HG03280 (cell line): ENCODE data around the gene LATS1.
"Not testable (repeated sequence)": the region's sequence is repeated elsewhere in the genome, so short reads cannot be mapped to it uniquely, and the experiment has no call there.

Source experiments
- ATAC-seq: cut with Tn5 transposase; IDR thresholded peaks from one replicate; pipeline ENCODE4 v1.9.1; 2021; ENCODE audit warnings: mild to moderate bottlenecking, moderate library complexity; ENCODE audit not compliant: unreplicated experiment

LATS1 gene

DNA sequence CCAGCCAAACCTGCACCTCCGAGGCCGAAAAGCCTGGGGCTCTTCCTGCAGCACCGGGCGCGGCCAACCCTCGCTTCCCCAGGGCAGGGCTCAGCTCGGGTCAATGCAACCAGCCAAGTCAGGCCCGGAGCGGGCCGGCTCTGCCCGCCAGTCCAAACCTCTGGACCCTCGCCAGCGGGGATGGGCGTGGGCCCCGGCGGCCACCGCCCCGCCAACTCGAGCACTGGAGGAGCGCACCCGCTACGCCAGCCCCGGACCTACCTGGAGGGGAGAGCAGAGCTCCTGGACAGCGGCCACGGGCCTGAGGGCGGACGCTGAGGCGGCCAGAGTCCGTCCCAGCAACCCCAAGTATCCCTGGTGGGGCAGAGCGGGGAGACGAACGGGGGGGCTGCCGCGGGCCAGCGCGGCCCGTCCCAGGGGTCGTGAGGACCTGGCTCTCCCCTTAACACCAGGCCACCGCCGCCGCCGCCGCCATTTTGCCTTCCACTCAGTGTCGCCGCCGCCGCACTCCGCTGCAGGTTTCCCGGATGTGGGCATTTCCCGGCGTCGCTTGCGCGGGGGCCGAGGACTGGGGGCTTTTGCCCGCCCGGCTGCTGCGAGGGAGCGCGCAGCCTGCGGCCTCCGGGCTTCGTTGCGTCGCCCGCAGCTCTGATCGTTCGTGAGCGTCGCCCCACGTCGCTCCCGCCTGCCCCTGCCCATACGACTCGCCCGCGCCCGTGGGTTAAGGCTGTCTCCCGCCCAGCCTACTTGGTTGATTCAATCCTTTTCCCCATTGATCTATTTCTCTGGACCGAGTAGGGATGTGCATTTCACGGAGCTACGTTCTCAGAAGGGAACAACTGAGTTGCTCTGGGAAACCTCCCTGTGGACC, at the start of gene LATS1:
Gene LATS1, minus strand, starts transcription at position 514 of the 871 bp plus-strand sequence. CDS start 15,975 bp downstream, outside the sequence.
- ATAC-seq = peak; percentile 91

DNA sequence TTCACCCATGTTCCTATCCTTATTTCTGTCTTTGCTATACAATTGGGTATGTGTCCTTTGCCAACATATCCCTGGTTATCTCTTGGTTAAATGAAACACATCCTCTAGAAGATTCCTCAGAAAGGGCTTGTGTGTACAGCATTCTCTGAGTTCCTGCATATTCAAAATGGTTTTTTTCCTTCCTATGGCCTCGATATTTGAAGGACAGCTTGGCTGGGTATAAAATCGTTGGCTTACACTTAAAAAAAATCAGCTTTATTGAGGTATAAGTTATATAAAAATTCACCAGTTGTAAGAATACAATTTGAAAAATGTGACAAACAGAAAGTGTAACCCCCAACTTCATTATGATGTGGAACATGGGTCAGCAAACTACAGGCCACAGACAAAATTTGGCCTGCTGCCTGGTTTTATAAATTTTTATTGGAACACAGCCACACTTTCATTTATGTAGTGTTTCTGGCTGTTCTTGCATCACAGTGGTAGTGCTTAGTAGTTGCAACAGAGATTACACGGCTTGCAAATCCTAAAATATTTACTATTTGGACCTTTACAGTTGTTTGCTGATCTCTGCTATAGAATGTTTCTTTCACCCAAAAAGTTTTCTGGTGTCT, 48.4 kb upstream of the LATS1 start:
- ATAC-seq = no peak

DNA sequence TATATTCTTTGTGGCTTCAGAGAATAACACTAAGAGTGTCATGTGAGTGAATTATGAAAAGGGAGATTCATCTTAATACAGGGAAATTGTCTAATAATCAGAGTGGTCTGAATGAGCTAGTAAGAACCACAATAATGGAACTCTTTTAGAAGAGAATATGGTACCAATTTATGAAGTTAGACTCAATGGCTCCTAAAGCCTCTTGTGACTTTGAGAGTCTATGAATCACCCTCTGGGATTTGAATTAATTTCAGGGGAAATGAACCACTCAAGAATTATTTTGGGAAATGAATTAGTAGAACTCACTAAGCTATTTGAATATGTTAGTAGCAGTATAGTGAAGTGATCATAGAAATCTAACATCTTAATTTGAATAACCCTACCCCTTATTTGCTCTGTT, 46.0 kb upstream of the LATS1 start:
- no peak for ATAC-seq

DNA sequence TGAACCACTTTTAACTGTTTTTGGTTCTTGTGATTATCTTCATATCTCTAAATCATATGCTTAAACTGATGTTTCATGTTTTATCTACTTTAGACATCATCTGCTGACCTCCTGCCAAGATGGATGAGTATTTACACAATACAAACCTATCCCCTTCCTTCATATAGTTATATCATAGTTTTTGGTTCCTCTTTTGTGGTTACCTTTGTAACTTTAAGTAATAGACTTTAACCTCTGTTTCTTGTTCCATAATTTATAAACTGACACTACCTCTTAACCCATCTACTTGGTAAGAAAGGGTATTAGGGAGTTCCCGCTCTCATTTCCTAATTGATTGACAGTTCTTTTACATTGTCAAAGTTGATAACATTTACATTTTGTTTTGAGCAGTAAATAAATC, 43.5 kb upstream of the LATS1 start:
- peak; percentile 98 for ATAC-seq

DNA sequence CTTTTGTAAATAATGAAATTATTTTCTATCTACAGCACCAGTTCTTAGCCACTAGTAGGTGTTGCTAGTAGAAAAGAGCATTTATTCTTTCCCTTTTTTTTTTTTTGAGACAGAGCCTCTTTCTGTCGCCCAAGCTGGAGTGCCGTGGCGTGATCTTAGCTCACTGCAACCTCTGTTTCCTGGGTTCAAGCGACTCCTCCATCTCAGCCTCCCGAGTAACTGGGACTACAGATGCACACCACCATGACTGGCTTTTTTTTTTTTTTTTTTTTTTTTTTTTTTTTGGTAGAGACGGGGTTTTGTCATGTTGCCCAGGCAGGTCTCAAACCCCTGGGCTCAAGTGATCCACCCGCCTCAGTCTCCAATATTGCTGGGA, 38.3 kb upstream of the LATS1 start:
- ATAC-seq = no peak

DNA sequence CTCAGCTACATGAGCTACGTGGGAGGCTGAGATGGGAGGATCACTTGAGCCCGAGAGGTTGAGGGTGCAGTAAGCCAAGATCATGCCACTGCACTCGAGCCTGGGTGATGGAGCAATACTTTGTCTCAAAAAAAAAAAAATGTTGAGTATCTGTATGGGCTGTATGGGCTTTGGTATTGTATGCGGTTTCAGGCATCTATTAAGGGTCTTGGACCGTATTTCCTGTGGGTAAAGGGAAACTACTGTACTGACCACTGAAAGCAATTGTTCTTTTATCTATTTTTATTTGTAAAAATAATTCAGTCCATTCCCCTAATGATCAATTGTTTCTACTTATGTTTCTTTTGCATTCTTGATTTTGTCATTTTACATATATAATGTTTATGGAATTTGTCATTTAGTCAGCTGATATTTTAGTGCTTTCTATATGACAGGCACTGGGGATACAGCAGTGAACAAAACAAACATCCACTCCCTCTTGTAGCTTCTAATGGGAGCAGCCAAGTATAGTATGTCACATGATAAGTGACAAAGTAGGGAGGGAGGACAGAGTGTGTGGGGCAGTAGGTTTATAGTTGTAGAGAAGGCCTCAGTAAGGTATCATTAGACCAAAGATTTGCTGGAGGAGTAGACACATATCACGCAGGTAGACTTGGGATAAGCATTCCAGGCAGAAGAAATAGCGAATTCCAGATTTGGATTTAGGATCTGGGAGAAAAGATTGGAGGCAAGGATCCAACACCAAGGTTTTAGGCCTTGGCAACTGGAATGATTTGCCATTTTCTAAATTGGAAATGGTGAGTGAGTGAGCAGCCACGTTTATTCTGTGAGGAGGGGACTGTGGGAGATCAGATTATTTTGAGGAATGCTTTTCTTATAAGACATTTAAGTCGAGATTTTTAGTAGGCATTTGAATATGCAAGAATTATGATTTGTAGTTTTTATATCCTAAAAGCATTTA, 37.7 kb upstream of the LATS1 start:
- ATAC-seq = no peak

DNA sequence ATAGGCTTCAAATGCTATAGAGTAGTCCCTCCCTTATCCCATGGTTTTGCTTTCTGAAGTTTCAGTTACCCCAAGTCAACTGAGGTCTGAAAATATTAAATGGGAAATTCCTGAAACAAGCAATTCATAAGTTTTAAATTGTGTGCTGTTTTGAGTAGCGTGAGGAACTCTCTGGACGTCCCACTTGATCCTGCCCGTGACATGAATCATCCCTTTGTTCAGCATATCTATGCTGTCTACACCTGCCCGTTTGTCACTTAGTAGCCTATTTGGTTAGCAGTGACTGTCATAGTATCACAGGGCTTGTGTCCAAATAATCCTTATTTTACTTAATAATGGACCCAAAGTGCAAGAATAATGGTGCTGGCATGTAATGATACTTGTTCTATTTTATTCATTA, 36.6 kb upstream of the LATS1 start:
- no peak for ATAC-seq

DNA sequence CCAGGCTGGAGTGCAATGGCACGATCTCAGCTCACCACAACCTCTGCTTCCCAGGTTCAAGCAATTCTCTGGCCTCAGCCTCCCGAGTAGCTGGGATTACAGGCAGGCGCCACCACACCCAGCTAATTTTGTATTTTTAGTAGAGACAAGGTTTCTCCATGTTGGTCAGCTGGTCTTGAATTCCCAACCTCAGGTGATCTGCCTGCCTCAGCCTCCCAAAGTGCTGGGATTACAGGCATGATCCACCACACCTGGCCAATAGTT, 35.4 kb upstream of the LATS1 start:
- not testable (repeated sequence) for ATAC-seq

DNA sequence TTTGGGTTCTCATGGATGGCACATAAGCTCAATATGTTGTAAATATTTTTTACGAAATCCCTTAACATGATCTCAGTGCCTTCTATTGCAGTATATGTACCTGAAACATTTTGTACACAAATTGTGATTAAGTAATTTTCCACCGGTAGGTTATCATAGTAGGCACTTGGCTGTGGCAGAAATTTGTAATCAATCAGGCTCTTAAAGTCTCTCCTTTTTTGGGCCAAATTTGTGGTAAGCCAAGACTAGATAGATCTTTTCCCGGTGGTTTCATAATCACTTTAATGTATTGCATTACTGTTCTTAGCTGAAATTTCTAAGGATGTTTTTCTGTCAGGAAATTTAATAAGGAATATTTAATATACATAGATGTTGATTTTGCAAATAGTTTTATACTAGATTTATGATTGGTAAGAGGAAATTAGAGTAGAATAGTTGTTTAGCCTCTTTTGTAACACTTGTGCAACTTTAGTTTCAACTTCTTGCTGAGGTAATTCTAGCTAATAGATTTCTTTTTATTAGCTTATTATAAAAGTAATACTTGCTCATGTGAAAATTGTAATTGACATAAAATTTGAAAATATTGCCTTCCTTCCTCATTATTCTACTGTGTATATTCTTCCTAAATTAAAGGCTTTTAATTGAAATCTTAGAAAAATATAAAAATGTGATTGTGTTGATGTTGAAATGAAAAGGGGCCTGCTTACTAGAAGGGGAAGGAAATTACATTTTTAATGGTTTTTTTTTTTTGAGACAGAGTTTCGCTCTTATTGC, 34.9 kb upstream of the LATS1 start:
- ATAC-seq = no peak

DNA sequence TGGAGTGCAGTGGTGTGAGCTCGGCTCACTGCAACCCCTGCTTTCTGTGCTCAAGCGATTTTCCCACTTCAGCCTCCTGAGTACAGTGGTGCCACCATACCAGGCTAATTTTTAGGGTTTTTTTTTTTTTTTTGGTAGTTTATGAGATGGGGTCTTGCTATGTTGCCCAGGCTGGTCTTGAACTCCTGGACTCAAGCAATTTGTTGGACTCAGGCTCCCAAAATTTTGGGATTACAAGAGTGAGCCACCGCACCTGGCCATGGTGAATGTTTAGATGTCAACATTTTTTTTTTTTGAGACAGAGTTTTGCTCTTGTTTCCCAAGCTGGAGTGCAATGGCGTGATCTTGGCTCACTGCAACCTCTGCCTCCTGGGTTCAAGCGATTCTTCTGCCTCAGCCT, 34.0 kb upstream of the LATS1 start:
- not testable (repeated sequence) for ATAC-seq

DNA sequence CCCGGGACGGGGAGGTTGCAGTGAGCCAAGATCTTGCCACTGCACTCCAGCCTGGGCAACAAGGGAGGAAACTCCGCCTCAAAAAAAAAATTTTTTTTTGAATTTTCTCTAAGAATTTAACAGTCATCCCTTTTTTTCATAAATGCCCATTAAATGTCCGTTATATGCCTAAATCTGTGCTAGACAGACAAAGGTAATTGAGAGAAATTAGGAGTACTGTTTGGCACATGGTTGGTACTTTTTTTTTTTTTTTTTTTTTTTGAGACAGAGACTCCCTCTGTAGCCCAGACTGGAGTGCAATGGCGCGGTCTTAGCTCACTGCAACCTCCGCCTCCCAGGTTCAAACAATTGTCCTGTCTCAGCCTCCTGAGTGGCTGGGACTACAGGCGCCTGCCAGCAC, 33.3 kb upstream of the LATS1 start:
- no peak for ATAC-seq

DNA sequence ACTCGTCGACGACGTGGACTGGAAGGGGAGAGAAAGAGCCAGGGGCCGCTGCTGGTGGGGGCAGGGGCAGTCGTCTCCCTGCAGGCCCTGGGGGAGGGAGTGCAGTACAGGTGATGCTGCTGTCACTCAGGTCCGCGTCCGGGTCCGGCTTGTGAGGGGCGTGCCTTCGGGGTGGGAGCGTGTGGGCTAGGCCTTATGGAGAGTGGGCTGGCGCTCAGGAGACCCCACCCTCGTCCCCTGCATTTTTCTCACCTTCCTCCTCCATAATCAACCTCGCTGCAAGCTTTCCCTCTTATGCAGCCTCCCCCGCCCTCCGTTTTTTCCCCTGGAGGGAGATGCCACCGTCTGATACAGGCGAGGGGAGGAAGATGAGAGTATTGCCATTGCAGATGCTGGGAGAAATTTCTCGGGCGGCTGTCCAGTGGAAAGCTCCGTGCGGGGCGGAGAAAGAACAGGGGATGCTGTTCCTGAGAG, 32.3 kb upstream of the LATS1 start:
- peak; percentile 29 for ATAC-seq

DNA sequence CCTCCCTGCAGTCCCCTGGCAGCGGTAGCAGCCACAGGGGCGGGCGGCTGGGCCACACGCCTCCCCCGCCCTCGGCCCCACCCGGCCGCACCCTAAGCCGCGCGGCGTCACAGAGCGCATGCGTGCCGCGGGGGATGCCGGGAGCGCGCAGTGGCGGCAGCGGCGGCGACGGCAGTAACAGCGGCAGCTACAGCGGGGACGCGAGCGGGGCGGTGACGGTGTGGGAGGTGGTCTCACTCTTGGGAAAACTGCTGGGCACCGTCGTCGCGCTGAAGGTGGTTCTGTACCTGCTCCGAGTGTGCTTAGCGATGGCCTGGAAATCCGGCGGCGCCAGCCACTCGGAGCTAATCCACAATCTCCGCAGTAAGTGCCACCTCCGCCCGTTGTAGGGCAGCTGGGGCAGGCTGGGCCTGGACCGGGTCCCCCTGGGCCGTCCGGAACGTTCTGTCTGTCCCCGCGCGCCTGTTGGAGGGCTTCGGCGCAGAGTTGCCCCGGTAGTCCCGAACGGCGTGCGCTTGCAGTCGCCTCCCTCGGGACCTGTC, 31.8 kb upstream of the LATS1 start, which contains the start of gene PCMT1:
Gene PCMT1, plus strand, starts transcription at position 148 of the 542 bp plus-strand sequence. Its CDS starts 161 bp downstream, at position 309.
- ATAC-seq = peak; percentile 84

DNA sequence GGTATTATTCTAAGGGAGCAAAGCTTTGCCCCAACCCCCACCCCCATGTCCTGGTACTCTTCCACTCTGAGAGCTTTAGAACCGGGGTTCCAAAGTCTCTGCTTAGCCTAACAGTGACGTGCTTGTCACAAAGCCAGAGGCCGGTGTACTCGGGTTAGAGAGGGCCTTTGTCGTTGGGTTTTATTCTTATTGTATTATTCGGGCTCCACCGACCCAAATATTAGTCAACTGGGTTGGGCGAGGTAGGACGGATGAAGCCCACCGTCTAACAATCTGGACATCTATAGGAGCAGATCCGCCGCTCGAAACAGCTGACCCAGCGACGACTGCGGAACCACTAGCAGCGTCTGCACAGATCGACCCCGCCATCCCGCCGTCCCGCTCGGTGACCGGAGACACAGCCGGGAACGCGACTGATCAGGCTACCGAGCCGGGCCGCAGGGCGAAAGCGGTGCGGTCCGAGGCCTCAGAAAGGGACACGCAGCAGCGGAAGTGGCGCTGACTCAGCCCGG, 31.2 kb upstream of the LATS1 start:
- not testable (repeated sequence) for ATAC-seq

DNA sequence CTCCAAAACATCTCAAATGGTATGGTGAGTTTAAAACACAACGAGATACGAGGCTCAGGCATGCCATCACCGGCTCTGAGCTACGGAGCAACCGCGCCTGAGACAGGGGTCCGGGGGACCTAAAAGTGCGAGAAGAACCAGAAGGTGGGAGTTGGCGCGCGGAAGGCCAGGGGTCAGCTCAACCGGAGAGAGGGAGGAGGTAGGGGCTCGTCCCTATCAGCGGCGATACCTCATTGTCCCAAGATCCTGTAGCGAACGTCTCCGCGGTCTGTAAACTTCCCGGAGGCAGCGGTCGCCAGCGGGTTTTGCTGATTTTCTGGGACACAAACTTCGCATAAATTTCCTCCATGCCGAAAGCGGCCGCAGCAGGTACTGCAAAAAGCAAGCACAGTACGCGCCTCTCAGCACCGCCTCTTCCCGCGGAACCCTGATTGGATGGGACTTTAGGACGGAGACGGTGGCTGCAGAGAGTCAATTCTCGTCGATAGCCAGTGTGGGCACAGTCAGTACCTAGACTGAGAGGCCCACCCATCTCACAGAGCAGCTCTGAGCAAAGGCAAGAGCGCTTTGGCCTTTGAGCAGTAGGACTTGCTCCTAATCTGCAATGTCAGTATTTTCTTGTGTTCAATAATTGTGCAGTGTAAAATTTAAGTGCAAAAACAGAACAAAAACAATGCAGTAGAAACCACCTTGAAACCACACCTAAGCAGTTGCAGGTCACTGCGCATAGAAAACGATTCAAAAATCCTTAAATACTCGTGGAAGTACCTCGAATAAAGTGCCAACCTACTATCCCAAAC, 28.4 kb upstream of the LATS1 start, which contains the start of gene NUP43:
Gene NUP43, minus strand, starts transcription at position 383 of the 800 bp plus-strand sequence. Its CDS starts 34 bp downstream, at position 349.
- ATAC-seq = peak; percentile 58

DNA sequence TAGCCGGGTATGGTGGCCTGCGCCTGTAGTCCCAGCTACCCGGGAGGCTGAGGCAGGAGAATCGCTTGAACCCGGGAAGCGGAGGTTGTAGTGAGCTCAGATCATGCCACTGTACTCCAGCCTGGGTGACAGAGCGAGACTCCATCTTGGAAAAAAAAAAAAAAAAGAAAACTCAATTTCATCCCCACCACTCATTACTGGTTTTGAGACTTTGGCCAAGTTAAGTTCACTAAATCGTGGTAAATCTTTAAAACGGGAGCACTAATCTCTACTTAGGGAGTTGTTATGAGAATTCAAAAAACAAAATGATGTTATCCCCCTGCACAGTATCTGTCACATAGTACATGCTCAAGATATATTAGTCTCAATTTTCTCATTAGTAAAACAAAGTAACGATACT, 27.4 kb upstream of the LATS1 start:
- ATAC-seq = not testable (repeated sequence)

DNA sequence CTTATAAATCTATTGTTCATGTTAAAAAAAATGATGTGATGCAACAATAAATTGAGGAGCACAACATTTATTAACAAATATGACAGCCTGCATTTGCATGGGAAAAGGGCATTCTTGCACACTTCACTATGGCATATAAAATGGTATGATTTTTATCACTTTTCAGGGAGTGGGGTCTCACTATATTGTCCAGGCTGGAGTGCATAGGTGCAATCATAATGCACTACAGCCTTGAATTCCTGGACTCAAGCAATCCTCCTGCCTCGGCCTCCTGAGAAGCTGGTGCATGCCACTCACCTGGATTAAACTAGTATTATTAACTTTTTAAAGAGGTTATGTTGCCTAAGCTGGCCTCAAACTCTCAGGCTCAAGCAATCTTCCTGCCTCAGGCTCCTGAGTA, 17.0 kb upstream of the LATS1 start:
- no peak for ATAC-seq

DNA sequence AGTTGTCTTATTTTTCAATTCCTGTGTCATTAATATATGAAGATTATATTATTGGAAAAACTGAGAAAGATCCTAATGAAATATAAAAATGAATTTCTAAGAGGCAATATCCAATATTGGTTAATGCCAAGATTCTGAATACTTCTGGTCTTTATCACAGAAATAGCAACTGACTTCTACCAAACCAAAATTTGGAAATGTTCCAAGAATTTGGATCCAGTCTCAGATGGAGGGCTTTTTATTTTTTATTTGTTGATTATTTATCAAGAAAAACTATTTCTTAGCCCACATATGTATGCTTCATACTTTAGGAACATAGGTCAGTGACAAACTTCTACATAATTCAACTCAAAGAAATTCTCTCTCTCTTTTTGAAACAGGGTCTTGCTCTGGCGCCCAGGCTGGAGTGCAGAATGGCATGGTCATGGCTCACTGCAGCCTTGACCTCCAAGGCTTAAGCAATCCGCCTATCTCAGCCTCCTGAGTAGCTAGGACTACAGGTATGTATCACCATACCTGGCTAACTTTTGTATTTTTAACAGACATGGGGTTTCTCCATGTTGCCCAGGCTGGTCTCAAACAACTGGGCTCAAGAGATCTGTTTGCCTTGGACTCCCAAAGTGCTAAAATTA, 15.3 kb upstream of the LATS1 start:
- no peak for ATAC-seq

DNA sequence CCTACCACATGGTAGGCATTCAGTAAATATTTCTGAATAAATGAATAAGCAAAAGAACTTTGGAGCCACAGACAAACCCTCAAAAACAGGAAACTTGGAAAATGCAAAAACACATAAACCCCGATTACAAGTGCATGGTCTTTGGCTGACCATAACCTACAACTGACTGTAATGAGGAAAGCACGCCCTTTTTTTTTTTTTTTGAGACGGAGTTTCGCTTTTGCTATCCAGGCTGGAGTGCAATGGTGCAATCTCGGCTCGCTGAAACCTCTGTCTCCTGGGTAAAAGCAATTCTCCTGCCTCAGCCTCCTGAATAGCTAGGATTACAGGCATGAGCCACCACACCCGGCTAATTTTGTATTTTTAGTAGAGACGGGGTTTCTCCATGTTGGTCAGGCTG, 11.9 kb upstream of the LATS1 start:
- ATAC-seq = no peak
